Measurements from ENCODE around the gene NTSR1.
"Not testable (repeated sequence)": the region's sequence is repeated elsewhere in the genome, so short reads cannot be mapped to it uniquely, and the experiment has no call there.

NTSR1 gene

GRCh38 chr20:62675156-62675876 lies 33.3 kb upstream of the NTSR1 start:
- no peak for DNase-seq

- no peak for DNase-seq
These were observed 32.8 kb upstream of the NTSR1 start for GRCh38 chr20:62675877-62676260.

- DNase-seq, result no peak
These were observed 31.7 kb upstream of the NTSR1 start for GRCh38 chr20:62676976-62677375.

GRCh38 chr20:62677678-62678077 lies 31.0 kb upstream of the NTSR1 start:
- DNase-seq, result no peak

- DNase-seq, result no peak
These were observed 30.1 kb upstream of the NTSR1 start for GRCh38 chr20:62678553-62678952.

- DNase-seq, result no peak
These were observed 28.6 kb upstream of the NTSR1 start for GRCh38 chr20:62679978-62680589.

GRCh38 chr20:62682912-62683517 lies 25.6 kb upstream of the NTSR1 start:
- no peak for DNase-seq

GRCh38 chr20:62683660-62684322 lies 24.8 kb upstream of the NTSR1 start:
- DNase-seq, result not testable (repeated sequence)

- no peak for DNase-seq
These were observed 23.7 kb upstream of the NTSR1 start for GRCh38 chr20:62684981-62685380.

- peak; percentile 59 for DNase-seq
These were observed 22.7 kb upstream of the NTSR1 start for GRCh38 chr20:62685781-62686555.

- no peak for DNase-seq
These were observed 21.5 kb upstream of the NTSR1 start for GRCh38 chr20:62686869-62687830.

- DNase-seq, result no peak
These were observed 20.6 kb upstream of the NTSR1 start for GRCh38 chr20:62688083-62688482.

GRCh38 chr20:62688855-62689460 lies 19.7 kb upstream of the NTSR1 start:
- DNase-seq, result no peak

GRCh38 chr20:62689861-62690260 lies 18.8 kb upstream of the NTSR1 start:
- no peak for DNase-seq

- no peak for DNase-seq
These were observed 18.3 kb upstream of the NTSR1 start for GRCh38 chr20:62690261-62690820.

- peak; percentile 58 for DNase-seq
These were observed 17.1 kb upstream of the NTSR1 start for GRCh38 chr20:62691487-62691886.

- no peak for DNase-seq
These were observed 16.5 kb upstream of the NTSR1 start for GRCh38 chr20:62692176-62692575.

- no peak for DNase-seq
These were observed 15.7 kb upstream of the NTSR1 start for GRCh38 chr20:62692801-62693523.

GRCh38 chr20:62693524-62693922 lies 15.1 kb upstream of the NTSR1 start:
- DNase-seq, result no peak

- no peak for DNase-seq
These were observed 14.5 kb upstream of the NTSR1 start for GRCh38 chr20:62694106-62694505.
